ENCODE data around the gene ITGB6. TPM values are rescaled to one million over a fixed set of nuclear protein-coding genes. Genes with fewer than 3 reads are reported as not detected.
A peak's percentile ranks its signal among the peaks of the same experiment; 100 is the strongest.

Gene ITGB6
- total RNA-seq, 1 experiment from 2014 or later: 7.2 TPM

DNA sequence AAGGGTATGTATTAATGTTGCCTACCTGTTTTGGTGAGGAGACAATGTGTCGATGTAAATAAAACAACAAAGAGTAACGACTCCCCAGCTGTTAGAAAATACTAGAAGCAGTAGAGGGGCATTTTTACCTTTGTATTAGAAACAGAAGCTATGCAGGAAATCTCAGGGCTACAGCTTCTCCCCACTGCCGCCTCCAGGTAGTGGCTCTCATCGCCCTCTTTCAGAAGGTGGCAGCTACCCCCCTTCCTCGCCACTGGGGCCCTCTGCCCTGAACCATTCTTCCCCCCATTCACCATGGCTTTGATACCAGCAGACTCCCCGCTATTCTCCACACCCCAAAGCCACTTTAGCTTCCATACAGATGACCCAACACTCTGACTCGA, 144.4 kb downstream of the ITGB6 start:
- intact Hi-C loops (cut with micrococcal nuclease): no loop called here
- no peaks in the 10 kb centered on the region for H3K9me2 ChIP-seq (replicated peaks; ENCODE audit: low read length)
- no peaks in the 10 kb centered on the region for H3K27me3 ChIP-seq (ENCODE audit: low read length)
- no peak overlapping the region for H3K4me2 ChIP-seq (ENCODE audit: low read length)
- H3K79me2 ChIP-seq (ENCODE audit: low read length): no peaks in the 10 kb centered on the region
- BruUV-seq (replicated peaks): no TSS peak
- no peak overlapping the region for H2AFZ ChIP-seq (ENCODE audit: low read length)
- H3F3A ChIP-seq (ENCODE audit: low read length, unreplicated experiment): no peaks in the 10 kb centered on the region
- no peak overlapping the region for H3K4me3 ChIP-seq (ENCODE audit: low read length)
- ChIA-PET CTCF (no interaction called here), POLR2A (ENCODE audit: unreplicated experiment) (no interaction called here)
- no peak overlapping the region for H3K27ac ChIP-seq (ENCODE audit: low read length)
- ATAC-seq (no peak), DNase-seq (no peak)
- no peaks in the 10 kb centered on the region for H4K20me1 ChIP-seq (ENCODE audit: low read length)
- no peak overlapping the region for H3K9ac ChIP-seq (ENCODE audit: low read length)
- no peaks in the 10 kb centered on the region for H3K9me3 ChIP-seq (ENCODE audit: low read length)
- TF ChIP-seq EZH2 (IDR thresholded peaks at IDR 0.05; ENCODE audit: low read length, unreplicated experiment): no peak
- TF ChIP-seq, protein P1, sequence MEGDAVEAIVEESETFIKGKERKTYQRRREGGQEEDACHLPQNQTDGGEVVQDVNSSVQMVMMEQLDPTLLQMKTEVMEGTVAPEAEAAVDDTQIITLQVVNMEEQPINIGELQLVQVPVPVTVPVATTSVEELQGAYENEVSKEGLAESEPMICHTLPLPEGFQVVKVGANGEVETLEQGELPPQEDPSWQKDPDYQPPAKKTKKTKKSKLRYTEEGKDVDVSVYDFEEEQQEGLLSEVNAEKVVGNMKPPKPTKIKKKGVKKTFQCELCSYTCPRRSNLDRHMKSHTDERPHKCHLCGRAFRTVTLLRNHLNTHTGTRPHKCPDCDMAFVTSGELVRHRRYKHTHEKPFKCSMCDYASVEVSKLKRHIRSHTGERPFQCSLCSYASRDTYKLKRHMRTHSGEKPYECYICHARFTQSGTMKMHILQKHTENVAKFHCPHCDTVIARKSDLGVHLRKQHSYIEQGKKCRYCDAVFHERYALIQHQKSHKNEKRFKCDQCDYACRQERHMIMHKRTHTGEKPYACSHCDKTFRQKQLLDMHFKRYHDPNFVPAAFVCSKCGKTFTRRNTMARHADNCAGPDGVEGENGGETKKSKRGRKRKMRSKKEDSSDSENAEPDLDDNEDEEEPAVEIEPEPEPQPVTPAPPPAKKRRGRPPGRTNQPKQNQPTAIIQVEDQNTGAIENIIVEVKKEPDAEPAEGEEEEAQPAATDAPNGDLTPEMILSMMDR (conservative IDR thresholded peaks at IDR 0.05; ENCODE audit: low read depth, low read length): no peak
- no peak for TF ChIP-seq EZH2phosphoT487 (IDR thresholded peaks at IDR 0.05; ENCODE audit: borderline replicate concordance, low read length)
- H3K36me3 ChIP-seq (ENCODE audit: low read depth, low read length): no peaks in the 10 kb centered on the region
- H3K4me1 ChIP-seq (ENCODE audit: insufficient read depth, low read length): no peaks in the 10 kb centered on the region

DNA sequence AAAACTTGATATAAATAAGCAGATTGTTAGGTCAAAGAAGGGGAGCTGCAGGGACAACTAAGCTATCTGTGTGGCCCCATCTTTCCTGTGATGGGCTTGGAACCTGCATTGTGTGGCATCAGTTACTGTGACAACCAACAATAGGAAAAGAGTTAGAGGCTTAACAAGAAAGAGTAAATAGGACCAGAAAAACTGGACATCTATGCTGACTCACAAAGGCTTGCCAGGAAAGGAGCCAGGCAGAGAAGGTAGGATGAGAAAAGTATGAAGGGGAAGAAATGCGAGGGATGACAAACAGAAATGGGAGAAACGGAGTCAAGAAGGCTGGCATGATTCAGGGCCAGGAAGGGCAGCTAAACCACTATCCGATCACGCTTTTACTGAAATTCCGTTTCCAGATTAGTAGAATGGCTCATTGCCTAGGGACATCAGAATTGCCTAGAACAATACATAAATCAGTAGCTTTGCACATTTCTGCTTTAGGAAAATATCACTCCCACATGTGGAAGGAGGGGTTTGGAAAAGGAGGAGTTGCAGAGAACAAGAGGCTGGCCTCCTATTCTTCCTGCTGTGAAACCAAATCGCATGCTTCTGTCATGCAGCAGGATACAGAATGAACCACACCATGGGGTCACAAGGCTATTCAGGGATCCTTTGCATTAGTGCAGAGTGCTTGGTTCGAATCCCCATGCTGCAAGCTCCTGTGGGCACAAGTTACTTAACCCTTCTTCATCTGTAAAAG, 144.9 kb downstream of the ITGB6 start:
- no peak for TF ChIP-seq EZH2 (IDR thresholded peaks at IDR 0.05; ENCODE audit: low read length, unreplicated experiment)
- TF ChIP-seq EZH2phosphoT487 (IDR thresholded peaks at IDR 0.05; ENCODE audit: borderline replicate concordance, low read length): no peak
- DNase-seq (peak; percentile 31), ATAC-seq (peak; percentile 38; the same call in 1 of the 2 replicates)
- H3K4me3 ChIP-seq (ENCODE audit: low read length): no peak overlapping the region
- POLR2A ChIA-PET (ENCODE audit: unreplicated experiment): no interaction called here
- no peaks in the 10 kb centered on the region for H3K36me3 ChIP-seq (ENCODE audit: low read depth, low read length)
- no peaks in the 10 kb centered on the region for H3K4me1 ChIP-seq (ENCODE audit: insufficient read depth, low read length)
- H3K4me2 ChIP-seq (ENCODE audit: low read length): no peak overlapping the region
- no peaks in the 10 kb centered on the region for H3K9me2 ChIP-seq (replicated peaks; ENCODE audit: low read length)
- no peaks in the 10 kb centered on the region for H3F3A ChIP-seq (ENCODE audit: low read length, unreplicated experiment)
- no peak overlapping the region for H3K27ac ChIP-seq (ENCODE audit: low read length)
- H2AFZ ChIP-seq (ENCODE audit: low read length): no peak overlapping the region
- H4K20me1 ChIP-seq (ENCODE audit: low read length): no peaks in the 10 kb centered on the region
- CTCF ChIA-PET: no interaction called here
- H3K27me3 ChIP-seq (ENCODE audit: low read length): no peaks in the 10 kb centered on the region
- no peak overlapping the region for H3K9ac ChIP-seq (ENCODE audit: low read length)
- BruUV-seq (replicated peaks): no TSS peak
- no peaks in the 10 kb centered on the region for H3K9me3 ChIP-seq (ENCODE audit: low read length)
- intact Hi-C loops (cut with micrococcal nuclease): no loop called here
- H3K79me2 ChIP-seq (ENCODE audit: low read length): no peaks in the 10 kb centered on the region

DNA sequence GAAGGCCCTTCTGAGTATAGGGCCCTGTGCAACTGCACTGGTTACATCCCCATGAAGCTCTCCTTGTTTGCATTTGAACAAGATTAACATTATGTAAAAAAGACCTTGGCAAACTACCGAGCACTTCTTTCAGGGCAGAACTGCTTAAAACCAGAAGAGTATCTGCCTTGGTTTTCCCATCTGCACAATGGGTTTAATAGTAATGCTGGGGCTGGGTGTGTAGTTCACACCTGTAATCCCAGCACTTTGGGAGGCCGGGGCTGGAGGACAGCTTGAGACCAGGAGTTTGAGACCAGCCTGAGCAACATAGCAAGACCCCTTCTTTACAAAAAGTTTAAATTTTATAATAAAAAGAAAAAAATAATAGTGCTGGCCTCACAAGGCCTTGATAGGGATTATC, 146.1 kb downstream of the ITGB6 start:
- Histone ChIP-seq H3K9me2 (replicated peaks; ENCODE audit: low read length) (no peaks in the 10 kb centered on the region), H3F3A (ENCODE audit: low read length, unreplicated experiment) (no peaks in the 10 kb centered on the region), H3K4me3 (ENCODE audit: low read length) (no peak overlapping the region), H2AFZ (ENCODE audit: low read length) (no peak overlapping the region), H3K27ac (ENCODE audit: low read length) (no peak overlapping the region), H4K20me1 (ENCODE audit: low read length) (no peaks in the 10 kb centered on the region), H3K9me3 (ENCODE audit: low read length) (no peaks in the 10 kb centered on the region), H3K27me3 (ENCODE audit: low read length) (no peaks in the 10 kb centered on the region), H3K4me2 (ENCODE audit: low read length) (no peak overlapping the region), H3K79me2 (ENCODE audit: low read length) (no peaks in the 10 kb centered on the region), H3K4me1 (ENCODE audit: insufficient read depth, low read length) (no peaks in the 10 kb centered on the region), H3K9ac (ENCODE audit: low read length) (no peak overlapping the region), H3K36me3 (ENCODE audit: low read depth, low read length) (no peaks in the 10 kb centered on the region)
- TF ChIP-seq, protein P1 (conservative IDR thresholded peaks at IDR 0.05; ENCODE audit: low read depth, low read length): no peak
- TF ChIP-seq EZH2phosphoT487 (IDR thresholded peaks at IDR 0.05; ENCODE audit: borderline replicate concordance, low read length): no peak
- no peak for TF ChIP-seq EZH2 (IDR thresholded peaks at IDR 0.05; ENCODE audit: low read length, unreplicated experiment)
- ChIA-PET CTCF (no interaction called here), POLR2A (ENCODE audit: unreplicated experiment) (no interaction called here)
- intact Hi-C loops (cut with micrococcal nuclease): no loop called here
- ATAC-seq (no peak), DNase-seq (no peak)
- BruUV-seq (replicated peaks): no TSS peak
